HEK293 (cell line): Measurements from ENCODE around the gene LCTL.

ENCODE experiments used
- CTCF ChIA-PET: fragments of 350-600 bp; formaldehyde crosslinking; extraction: SDS; loops from one replicate; lab custom pipeline; 2021; ENCODE audit warnings: antibody characterized with exemption; lab: Yijun Ruan, JAX
- POLR2A ChIA-PET: fragments of 300-600 bp; formaldehyde crosslinking; extraction: SDS; loops from one replicate; lab custom pipeline; 2020; ENCODE audit warnings: antibody characterized with exemption, inconsistent platforms; lab: Yijun Ruan, JAX
- H3K27ac ChIP-seq: fragments of 200-500 bp; sonication (Bioruptor generic); 2 replicates; pipeline ENCODE4 v1.5.1; 2014; ENCODE audit warnings: low read depth, low read length, control low read depth, inconsistent platforms; ENCODE audit errors: extremely low read depth
- H3K36me3 ChIP-seq, 2 experiments: fragments of 200-500 bp in 1 of 2; sonication (Bioruptor generic) in 1 of 2; 1 replicate in 1 of 2; 2 replicates in 1 of 2; pipeline ENCODE4 v1.5.1; 2014 to 2017; ENCODE audit warnings: inconsistent platforms in 2 of 2, low read length in 2 of 2; ENCODE audit not compliant: control insufficient read depth in 2 of 2, insufficient read depth in 1 of 2
- H3K4me1 ChIP-seq: fragments of 200-500 bp; sonication (Bioruptor generic); 2 replicates; pipeline ENCODE4 v1.5.1; 2014; ENCODE audit warnings: mild to moderate bottlenecking, low read length, inconsistent platforms; ENCODE audit not compliant: control insufficient read depth, insufficient read depth
- H3K4me3 ChIP-seq: 2 replicates; pipeline ENCODE4 v1.5.1; 2011; ENCODE audit warnings: low read depth, mild to moderate bottlenecking, control low read depth, low read length, moderate library complexity
- H3K9me3 ChIP-seq: fragments of 200-500 bp; sonication (Bioruptor generic); 2 replicates; pipeline ENCODE4 v1.5.1; 2014; ENCODE audit warnings: low read depth, low read length, inconsistent platforms; ENCODE audit not compliant: control insufficient read depth, insufficient read depth
- BCL11B ChIP-seq: fragments of 450-650 bp; formaldehyde crosslinking; IDR thresholded peaks from 2 replicates; pipeline ENCODE4 v1.5.1; 2016; ENCODE audit warnings: low read depth, missing biosample characterization, missing genetic modification characterization
- KLF17 ChIP-seq: fragments of 450-650 bp; formaldehyde crosslinking; IDR thresholded peaks from 2 replicates; pipeline ENCODE4 v1.5.1; 2016; ENCODE audit warnings: missing biosample characterization, missing genetic modification characterization
- PRDM1 ChIP-seq: fragments of 450-650 bp; formaldehyde crosslinking; IDR thresholded peaks from 2 replicates; pipeline ENCODE4; 2016; ENCODE audit warnings: missing biosample characterization, missing genetic modification characterization
- PRDM4 ChIP-seq: fragments of 450-650 bp; formaldehyde crosslinking; IDR thresholded peaks from 2 replicates; pipeline ENCODE4 v1.5.1; 2017; ENCODE audit warnings: missing biosample characterization, missing genetic modification characterization
- SETDB1 ChIP-seq: IDR thresholded peaks from one replicate; pipeline ENCODE4 v1.6.1; 2017; ENCODE audit warnings: mild to moderate bottlenecking, low read length, moderate library complexity, mixed read lengths; ENCODE audit not compliant: insufficient read length
- TSHZ1 ChIP-seq: fragments of 450-650 bp; formaldehyde crosslinking; IDR thresholded peaks from 2 replicates; pipeline ENCODE4 v1.5.1; 2016; ENCODE audit warnings: missing biosample characterization, missing genetic modification characterization, borderline replicate concordance
- ZBTB26 ChIP-seq: fragments of 450-650 bp; formaldehyde crosslinking; optimal IDR thresholded peaks from 2 replicates; pipeline ENCODE3; 2016; ENCODE audit warnings: missing biosample characterization, mild to moderate bottlenecking, missing genetic modification characterization
- ZFHX2 ChIP-seq: fragments of 450-650 bp; formaldehyde crosslinking; conservative IDR thresholded peaks from 2 replicates; pipeline ENCODE4 v1.5.1; 2016; ENCODE audit warnings: missing biosample characterization, missing genetic modification characterization
- ZNF132 ChIP-seq: fragments of 450-650 bp; formaldehyde crosslinking; IDR thresholded peaks from 2 replicates; pipeline ENCODE4 v1.5.1; 2017; ENCODE audit warnings: missing biosample characterization, missing genetic modification characterization, borderline replicate concordance
- ZNF366 ChIP-seq: fragments of 450-650 bp; formaldehyde crosslinking; conservative IDR thresholded peaks from 2 replicates; pipeline ENCODE4 v1.5.1; 2016; ENCODE audit warnings: missing biosample characterization, missing genetic modification characterization
- ZNF391 ChIP-seq: fragments of 450-650 bp; formaldehyde crosslinking; IDR thresholded peaks from 2 replicates; pipeline ENCODE4 v1.5.1; 2016; ENCODE audit warnings: low read depth, missing biosample characterization, missing genetic modification characterization, borderline replicate concordance
- ZNF488 ChIP-seq: fragments of 450-650 bp; formaldehyde crosslinking; IDR thresholded peaks from 2 replicates; pipeline ENCODE4 v1.5.1; 2016; ENCODE audit warnings: missing biosample characterization, missing genetic modification characterization
- ZNF585B ChIP-seq: fragments of 450-650 bp; formaldehyde crosslinking; IDR thresholded peaks from 2 replicates; pipeline ENCODE4 v1.5.1; 2016; ENCODE audit warnings: missing biosample characterization, missing genetic modification characterization
- ZNF624 ChIP-seq: fragments of 450-650 bp; formaldehyde crosslinking; IDR thresholded peaks from 2 replicates; pipeline ENCODE4 v1.5.1; 2017; ENCODE audit warnings: missing biosample characterization, missing genetic modification characterization
- ZNF670 ChIP-seq: fragments of 450-650 bp; formaldehyde crosslinking; IDR thresholded peaks from 2 replicates; pipeline ENCODE4 v1.5.1; 2016; ENCODE audit warnings: missing biosample characterization, missing genetic modification characterization, low read depth
- ZNF747 ChIP-seq: fragments of 450-650 bp; formaldehyde crosslinking; IDR thresholded peaks from 2 replicates; pipeline ENCODE4 v1.5.1; 2016; ENCODE audit warnings: missing biosample characterization, missing genetic modification characterization
- ZNF830 ChIP-seq: fragments of 450-650 bp; IDR thresholded peaks from 2 replicates; pipeline ENCODE4 v1.5.0; 2018; ENCODE audit warnings: missing biosample characterization, missing genetic modification characterization, low read depth, mild to moderate bottlenecking, moderate library complexity
- ZSCAN23 ChIP-seq: fragments of 450-650 bp; formaldehyde crosslinking; IDR thresholded peaks from 2 replicates; pipeline ENCODE4 v1.5.1; 2016; ENCODE audit warnings: missing biosample characterization, missing genetic modification characterization

Gene LCTL

GRCh38 chr15:66586155-66586976 is 20.6 kb upstream of the LCTL start:
- Histone ChIP-seq H3K9me3 (no peaks in the 10 kb centered on the region), H3K27ac (no peak overlapping the region), H3K4me3 (no peak overlapping the region), H3K36me3 (no peaks in the 10 kb centered on the region), H3K4me1 (no peaks in the 10 kb centered on the region)
- ChIA-PET CTCF (interaction anchor here (0.8 to 3.0 kb wide), 2 partner anchors 18 to 19 kb away, joined by 5 to 15 read pairs; no protein-coding TSS in a partner anchor), POLR2A (no interaction called here)
- TF ChIP-seq ZNF132 (tag by site-specific recombination) (no peak), ZNF624 (no peak), BCL11B (tag by site-specific recombination) (no peak), ZNF747 (tag by site-specific recombination) (no peak), ZNF366 (tag by site-specific recombination) (no peak), TSHZ1 (no peak), ZNF585B (no peak), ZNF391 (tag by site-specific recombination) (no peak), ZNF830 (no peak), ZBTB26 (no peak), ZNF670 (no peak), ZSCAN23 (tag by site-specific recombination) (no peak), ZNF488 (tag by site-specific recombination) (no peak), PRDM4 (tag by site-specific recombination) (no peak), ZFHX2 (tag by site-specific recombination) (peak; percentile 32; the same call in 1 of the 2 replicates), PRDM1 (tag by site-specific recombination) (peak; percentile 56)

GRCh38 chr15:66581972-66582537 is 16.3 kb upstream of the LCTL start:
- no peaks in the 10 kb centered on the region for H3K9me3 ChIP-seq
- POLR2A ChIA-PET, result interaction anchor here (0.7 kb wide), 1 partner anchor 135 kb away, joined by 4 read pairs; no protein-coding TSS in a partner anchor
- H3K27ac ChIP-seq, result no peak overlapping the region
- no peak overlapping the region for H3K4me3 ChIP-seq
- no peaks in the 10 kb centered on the region for H3K4me1 ChIP-seq
- CTCF ChIA-PET, result interaction anchor here (0.6 to 2.0 kb wide), 3 partner anchors 15 to 84 kb away, joined by 3 to 6 read pairs (median 4); no protein-coding TSS in a partner anchor
- no peaks in the 10 kb centered on the region for H3K36me3 ChIP-seq
- TF ChIP-seq SETDB1 (peak; percentile 62), KLF17 (tag by site-specific recombination) (no peak)
